Erythroblast (primary cell): ENCODE data around the gene CSF3R.

Experiments
- GATA1 ChIP-seq: IDR thresholded peaks from 2 replicates; pipeline ENCODE4 v1.6.1; 2011; ENCODE audit warnings: low read depth, mild to moderate bottlenecking, control low read depth, low read length, moderate library complexity
- POLR2A ChIP-seq: IDR thresholded peaks from 2 replicates; pipeline ENCODE4 v1.6.1; 2011; ENCODE audit warnings: mild to moderate bottlenecking, low read length

DNA sequence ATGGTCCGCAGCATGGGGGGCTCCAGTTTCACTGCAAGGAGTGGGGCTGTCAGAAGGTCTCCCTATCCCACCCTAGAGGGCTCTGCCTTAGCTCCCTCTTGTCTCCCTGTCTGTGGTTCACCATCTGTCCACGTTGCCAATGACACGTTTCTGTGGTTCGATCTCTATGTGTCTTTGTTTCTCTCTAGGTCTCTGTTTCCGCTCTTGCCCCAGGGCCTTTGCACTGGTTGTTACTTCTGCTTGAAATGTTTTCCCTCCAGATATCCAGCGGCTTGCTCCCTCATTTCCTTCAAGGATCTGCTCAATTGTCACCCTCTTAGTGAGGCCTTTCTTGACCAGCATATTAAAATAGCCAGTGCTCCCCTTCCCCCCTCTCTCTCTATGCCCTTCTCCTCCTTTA, 10.1 kb downstream of the CSF3R start:
- TF ChIP-seq POLR2A (no peak), GATA1 (no peak)
